ENCODE measurements around the gene KIF3C.
A peak's percentile ranks its signal among the peaks of the same experiment; 100 is the strongest.
"Not testable (repeated sequence)": the region's sequence is repeated elsewhere in the genome, so short reads cannot be mapped to it uniquely, and the experiment has no call there.

The KIF3C gene

GRCh38 chr2:25958611-25959010, 23.7 kb downstream of the KIF3C start:
- DNase-seq = not testable (repeated sequence)

DNA sequence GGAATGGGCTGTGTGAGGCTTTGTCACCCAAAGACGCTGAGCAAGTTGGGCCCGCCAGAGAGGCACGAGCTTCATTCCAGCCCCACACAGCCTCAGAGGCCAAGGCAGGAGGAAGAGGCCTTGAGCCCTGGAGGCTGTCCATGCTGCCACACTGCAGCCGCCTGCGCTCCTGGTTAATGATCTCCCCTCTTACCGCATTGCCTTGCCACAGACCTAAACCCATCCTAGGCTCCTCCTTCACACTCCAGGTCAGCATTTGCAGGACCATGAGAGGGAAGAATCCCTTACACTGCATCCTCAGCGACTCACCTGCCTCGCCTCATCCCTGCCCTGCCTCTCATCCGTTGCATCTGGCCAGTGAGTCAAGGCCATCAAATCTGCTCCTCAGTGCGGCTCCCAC, 24.6 kb downstream of the KIF3C start:
- DNase-seq = no peak

DNA sequence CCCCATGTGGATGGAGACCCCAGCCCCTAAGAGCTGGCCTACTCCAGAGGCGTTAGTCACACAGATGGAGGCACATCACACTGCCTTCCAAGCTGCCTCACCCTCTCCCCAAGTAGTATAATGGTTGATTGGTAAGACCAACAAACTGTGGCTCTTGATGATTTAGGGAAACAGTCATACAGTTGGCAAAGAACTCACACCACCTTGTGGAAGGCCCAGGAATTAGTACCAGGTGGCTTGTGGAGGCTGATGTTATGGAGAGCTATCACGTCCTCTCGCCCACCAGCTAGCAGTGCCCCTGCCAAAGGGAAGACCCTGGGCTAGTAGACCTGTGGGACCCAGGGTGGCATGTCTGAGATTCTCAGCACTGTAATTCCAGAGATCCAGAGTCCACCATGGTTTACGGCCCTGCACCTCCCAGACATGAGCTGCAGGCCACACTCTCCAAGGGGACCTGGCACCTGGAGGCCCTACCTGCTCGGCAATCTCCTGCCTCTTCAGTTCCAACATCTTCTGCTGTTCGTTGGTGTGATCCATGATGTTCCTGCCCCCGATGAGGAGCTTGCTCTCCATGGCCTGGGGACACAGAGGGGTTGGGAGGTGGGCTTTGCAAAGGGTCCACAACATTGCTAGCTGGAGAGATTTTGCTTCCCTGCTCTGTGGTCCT, 26.3 kb downstream of the KIF3C start:
- DNase-seq = no peak

DNA sequence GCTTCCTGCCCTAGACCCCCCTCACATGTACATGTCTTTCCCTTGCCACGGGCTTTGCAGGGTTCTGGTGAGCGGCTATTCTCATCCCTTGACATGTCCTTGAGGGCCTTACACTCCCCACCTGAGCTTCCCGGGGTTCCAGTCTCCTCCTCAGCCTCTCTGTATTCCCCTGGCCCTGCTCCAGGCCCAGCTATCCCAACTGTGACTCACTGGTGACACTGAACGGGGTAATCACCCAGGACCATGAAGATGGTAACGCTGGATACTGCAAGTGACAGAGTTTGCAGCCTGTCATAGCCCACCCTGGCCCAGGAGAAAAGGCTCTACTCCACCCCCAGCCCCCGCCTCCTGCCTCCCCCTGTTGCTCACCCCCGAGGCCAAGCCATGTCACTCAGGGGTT, 27.3 kb downstream of the KIF3C start:
- DNase-seq = no peak

DNA sequence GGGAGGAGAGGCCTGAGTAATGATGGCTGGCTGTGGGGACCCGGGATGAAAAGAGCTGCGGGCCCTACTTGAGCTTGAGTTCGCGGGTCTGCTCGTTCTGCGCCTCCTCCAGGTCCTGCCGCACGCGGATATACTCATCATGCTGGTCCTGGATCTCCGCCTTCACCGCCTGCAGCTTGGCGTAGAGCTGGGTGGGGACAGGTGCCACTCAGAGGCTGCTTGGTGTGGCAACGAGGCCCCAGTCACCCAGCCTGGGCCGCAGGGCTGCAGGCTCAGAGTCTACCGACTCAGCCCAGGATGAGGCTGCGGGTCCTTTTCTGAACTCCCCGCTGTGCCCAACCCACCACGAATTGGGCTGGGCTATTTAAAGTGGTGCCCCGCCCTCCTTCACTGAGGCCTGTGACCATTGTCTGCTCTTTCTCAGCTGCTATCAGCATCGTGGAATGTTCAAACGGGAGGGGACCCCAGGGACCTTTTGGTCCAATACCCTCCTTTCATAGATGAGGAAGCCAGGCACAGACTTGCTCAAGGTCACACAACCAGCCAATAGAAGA, 28.0 kb downstream of the KIF3C start:
- no peak for DNase-seq

- DNase-seq = peak; percentile 70 to 81
These were observed 31.2 kb downstream of the KIF3C start for GRCh38 chr2:25951071-25951547.

DNA sequence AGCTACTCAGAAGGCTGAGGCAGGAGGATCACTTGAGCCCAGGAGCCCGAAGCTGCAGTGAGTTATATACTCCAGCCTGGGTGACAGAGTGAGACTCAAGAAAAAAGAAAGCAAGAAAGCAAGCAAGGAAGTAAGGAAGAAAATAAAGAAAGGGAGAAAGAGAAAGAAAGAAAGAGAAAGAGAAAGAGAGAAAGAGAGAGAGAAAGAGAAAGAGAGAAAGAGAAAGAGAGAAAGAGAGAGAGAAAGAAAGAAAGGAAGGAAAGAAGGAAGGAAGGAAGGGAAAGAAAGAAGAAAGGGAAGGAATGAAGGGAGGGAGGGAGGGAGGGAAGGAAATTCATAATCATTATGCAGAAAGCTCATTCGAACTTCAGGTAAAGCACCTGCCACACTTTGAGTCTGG, 33.9 kb downstream of the KIF3C start:
- no peak for DNase-seq

DNA sequence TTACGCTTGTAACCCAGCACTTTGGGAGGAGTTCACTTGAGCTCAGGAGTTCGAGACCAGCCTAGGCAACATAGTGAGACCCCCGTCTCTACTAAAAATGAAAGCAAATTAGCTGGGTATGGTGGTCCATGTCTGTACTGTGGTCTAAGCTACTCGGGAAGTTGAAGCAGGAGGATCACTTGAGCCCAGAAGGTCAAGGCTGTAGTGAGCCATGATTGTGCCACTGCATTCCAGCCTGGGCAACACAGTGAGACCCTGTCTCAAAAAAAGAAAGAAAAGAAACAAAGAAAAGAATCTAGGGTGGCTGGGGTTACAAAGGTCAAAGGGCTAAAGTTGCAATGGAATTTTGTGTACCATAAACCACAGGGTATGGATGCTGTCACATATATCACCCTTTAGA, 41.3 kb downstream of the KIF3C start:
- no peak for DNase-seq

DNA sequence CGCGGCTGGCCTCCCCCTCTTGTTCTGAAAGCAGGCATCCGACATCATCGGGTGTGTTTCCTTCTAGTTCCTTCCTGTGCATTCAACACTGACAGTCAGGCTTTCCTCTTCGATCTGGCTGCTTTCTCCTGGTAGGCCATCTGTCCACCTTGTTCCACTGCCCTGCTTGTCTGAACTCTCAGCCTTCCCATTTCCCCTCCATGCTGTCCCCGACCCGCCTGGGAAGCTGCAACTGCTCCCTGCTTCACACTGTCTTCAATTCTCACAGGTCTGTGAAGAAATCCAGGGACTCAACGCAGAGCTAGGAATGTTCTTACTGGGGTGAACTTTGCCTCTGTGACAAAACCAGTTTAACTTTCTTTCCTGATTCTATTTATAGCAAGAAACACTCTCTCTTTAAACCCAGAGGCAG, 43.0 kb downstream of the KIF3C start:
- no peak for DNase-seq

DNA sequence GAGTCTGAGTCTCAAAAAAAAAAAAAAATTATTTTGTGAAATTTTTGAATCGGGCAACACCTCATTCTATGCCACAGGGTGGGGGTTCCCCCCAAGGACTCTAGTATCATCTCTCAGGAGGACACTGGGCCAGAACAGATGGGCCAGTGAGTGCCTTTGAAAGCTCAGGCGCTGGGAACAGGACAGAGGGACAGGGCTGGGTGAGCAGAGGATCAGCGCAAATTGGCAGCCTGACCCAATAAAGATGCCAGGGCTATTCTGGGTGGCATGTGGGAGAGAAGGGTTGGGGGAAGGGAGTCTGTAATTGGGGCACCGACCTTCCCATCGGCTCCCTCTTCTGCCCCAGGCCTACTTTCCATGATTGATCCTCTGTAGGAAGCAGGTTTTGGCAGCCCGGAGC, 44.0 kb downstream of the KIF3C start:
- DNase-seq = no peak

DNA sequence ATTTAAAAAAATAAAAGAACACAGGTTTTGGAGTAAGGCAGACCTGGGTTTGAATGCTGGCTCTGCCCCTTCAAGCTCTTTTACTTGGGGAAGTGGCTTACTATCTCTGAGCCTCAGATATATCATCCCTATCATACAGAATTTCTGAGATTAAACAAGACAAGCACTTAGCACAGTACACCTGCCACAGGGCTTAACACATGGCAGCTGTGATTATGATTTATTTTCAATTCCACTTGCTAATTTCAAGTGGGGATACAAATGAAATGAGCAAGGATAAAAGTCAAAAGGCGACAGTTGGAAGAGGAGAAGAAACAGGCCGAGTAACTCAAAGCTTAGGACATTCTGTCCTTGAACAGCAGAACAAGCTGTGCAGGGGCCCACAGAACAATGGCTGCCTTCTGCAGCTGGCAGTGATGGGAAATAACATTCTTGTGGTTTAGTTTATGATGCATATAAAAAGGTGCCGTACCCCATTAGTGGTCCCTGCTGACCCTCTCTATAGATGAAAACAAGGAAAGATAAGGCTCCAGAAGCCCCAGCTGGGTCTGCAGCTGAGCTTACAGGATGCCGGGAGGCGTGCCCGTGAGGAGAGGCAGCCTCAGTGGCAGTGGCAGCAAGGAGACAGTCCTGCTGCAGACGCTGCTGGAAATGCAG, 45.3 kb downstream of the KIF3C start:
- no peak for DNase-seq

DNA sequence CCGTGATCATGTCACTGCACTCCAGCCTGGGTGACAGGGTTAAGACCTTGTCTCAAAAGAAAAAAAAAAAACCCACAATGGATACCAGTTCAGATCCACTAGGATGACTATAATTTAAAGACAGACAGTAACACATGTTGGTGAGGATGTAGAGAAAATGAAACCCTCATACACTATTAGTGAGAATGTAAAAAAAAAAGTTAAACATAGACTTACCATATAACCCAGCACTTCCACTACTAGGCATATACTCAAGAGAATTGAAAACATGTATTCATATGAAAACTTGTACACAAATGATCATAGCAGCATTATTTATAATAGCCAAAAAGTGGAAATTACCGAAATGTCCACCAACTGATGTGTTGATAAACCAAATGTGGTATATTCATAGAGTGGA, 48.7 kb downstream of the KIF3C start:
- no peak for DNase-seq

GRCh38 chr2:25929789-25930473, 52.4 kb downstream of the KIF3C start:
- no peak for DNase-seq

DNA sequence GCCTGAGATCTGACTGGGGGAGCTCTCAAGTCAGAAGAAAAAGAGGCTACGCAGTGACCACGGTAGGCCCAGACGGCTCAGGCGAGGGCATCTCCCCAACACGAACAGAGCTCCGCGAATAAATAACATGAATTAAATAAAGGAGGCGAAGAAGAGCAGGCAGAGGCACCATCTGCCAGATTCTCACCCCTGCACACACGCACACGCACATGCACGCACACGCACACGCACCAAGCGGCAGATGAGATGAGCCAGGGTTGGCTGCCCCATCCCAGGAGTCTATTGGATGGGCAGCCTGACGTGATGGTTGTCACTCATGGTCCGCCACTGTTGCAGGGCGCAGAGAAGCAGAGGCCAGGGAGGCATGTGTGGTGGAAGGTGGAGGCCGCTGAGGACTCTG, 53.6 kb downstream of the KIF3C start:
- no peak for DNase-seq

DNA sequence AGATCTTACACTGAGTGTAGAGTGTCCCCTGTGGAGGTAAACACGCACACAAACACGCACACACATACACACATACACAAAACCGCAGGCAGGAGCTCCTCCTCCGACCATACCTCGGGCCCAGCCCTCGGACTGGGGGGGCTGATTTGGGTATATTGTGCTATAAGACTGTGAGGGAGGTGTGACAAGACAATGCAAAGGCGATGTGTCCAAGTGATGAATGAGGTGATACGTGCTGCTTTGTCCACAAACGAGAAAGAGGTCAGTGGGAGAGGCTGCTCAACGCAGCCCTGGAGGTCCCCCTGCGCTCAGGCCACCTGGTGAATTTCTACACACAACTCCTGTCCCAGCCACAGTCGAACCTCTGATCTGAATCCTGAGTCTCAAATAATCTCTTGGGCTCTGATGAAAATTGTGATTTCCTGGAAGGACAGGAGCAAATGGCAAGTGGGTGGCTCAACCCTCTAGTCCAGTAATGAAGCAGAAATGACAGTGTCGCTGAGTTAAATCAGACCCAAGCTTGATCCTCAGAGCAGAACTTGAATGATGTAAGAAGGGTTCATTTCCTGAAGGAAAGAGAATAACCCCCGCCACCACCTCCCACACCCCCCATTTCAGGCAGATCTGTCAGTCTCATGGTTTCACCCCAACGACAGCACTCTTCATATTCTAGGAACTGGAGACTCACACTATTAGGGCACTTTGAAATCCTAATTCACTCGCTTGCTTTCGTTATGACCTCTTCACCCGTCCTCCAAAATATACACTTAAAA, 55.1 kb downstream of the KIF3C start:
- peak in 1 of 2 experiments; percentile 20 for DNase-seq

GRCh38 chr2:25922501-25922900, 59.8 kb downstream of the KIF3C start:
- no peak for DNase-seq

- DNase-seq = no peak
These were observed 61.4 kb downstream of the KIF3C start for GRCh38 chr2:25920786-25921415.

- no peak for DNase-seq
These were observed 62.0 kb downstream of the KIF3C start for GRCh38 chr2:25920336-25920735.

DNA sequence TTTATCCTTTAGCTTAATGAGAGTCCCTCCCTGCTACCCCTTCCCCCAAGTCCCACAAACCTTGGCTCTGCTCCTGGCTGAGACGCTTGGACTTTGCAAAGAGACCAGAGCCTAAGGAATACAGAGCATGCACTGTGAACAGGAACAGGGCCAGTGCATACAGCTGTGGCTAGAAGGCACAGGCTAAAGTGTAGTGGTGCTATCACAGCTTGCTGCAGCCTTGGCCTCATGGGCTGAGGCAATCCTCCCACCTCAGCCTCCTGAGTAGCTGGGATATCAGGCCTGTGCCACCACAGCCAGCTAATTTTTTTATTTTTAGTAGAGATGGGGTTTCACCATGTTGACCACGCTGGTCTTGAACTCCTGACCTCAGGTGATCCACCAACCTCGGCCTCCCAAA, 64.5 kb downstream of the KIF3C start:
- no peak for DNase-seq

GRCh38 chr2:25917411-25917810, 64.9 kb downstream of the KIF3C start:
- DNase-seq = not testable (repeated sequence)

GRCh38 chr2:25915944-25916772, 66.1 kb downstream of the KIF3C start:
- DNase-seq = peak; percentile 60 to 61

DNA sequence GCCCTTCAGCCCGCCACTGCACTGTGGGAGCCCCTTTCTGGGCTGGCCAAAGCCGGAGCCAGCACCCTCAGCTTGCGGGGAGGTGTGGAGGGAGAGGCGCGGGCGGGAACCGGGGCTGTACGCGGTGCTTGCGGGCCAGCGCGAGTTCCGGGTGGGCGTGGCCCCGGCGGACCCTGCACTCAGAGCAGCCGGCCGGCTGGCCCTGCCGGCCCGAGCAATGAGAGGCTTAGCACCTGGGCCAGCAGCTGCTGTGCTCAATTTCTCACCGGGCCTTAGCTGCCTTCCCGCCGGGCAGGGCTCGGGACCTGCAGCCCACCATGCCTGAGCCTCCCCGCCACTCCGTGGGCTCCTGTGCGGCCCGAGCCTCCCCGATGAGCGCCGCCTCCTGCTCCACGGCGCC, 66.9 kb downstream of the KIF3C start:
- DNase-seq = not testable (repeated sequence)
